ENCODE results near the gene SLC19A1.

Gene SLC19A1

DNA sequence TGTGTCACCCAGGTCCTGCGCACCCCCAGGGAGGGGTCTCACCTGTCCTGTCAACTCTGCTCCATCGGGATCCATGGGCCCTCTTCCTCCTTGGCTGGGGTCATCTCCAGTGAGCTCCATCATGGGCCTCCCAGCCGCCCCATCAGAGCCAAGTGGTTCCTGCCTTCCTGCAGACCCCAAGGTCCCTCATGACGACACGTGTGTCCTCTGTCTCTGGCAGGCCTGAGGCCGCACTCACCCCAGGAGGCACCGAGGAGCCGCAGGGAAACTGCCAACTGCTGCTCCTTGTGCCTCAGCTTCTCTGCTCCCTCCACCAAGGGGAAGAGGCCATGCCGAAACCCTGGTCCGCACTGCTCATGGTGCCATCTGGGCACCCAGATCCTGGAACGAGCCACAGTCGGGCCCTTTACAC lies 90.5 kb downstream of the SLC19A1 start:
- no peak for DNase-seq (ENCODE audit: extremely low spot score)
- TF ChIP-seq, protein P1, sequence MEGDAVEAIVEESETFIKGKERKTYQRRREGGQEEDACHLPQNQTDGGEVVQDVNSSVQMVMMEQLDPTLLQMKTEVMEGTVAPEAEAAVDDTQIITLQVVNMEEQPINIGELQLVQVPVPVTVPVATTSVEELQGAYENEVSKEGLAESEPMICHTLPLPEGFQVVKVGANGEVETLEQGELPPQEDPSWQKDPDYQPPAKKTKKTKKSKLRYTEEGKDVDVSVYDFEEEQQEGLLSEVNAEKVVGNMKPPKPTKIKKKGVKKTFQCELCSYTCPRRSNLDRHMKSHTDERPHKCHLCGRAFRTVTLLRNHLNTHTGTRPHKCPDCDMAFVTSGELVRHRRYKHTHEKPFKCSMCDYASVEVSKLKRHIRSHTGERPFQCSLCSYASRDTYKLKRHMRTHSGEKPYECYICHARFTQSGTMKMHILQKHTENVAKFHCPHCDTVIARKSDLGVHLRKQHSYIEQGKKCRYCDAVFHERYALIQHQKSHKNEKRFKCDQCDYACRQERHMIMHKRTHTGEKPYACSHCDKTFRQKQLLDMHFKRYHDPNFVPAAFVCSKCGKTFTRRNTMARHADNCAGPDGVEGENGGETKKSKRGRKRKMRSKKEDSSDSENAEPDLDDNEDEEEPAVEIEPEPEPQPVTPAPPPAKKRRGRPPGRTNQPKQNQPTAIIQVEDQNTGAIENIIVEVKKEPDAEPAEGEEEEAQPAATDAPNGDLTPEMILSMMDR (IDR thresholded peaks at IDR 0.05; ENCODE audit: control extremely low read depth, extremely low read depth, low read depth, missing control alignments): no peak
- CTCF ChIA-PET: interaction anchor here (0.8 kb wide), 1 partner anchor 314 kb away, joined by 3 read pairs; no protein-coding TSS in a partner anchor
- POLR2A ChIA-PET: no interaction called here

DNA sequence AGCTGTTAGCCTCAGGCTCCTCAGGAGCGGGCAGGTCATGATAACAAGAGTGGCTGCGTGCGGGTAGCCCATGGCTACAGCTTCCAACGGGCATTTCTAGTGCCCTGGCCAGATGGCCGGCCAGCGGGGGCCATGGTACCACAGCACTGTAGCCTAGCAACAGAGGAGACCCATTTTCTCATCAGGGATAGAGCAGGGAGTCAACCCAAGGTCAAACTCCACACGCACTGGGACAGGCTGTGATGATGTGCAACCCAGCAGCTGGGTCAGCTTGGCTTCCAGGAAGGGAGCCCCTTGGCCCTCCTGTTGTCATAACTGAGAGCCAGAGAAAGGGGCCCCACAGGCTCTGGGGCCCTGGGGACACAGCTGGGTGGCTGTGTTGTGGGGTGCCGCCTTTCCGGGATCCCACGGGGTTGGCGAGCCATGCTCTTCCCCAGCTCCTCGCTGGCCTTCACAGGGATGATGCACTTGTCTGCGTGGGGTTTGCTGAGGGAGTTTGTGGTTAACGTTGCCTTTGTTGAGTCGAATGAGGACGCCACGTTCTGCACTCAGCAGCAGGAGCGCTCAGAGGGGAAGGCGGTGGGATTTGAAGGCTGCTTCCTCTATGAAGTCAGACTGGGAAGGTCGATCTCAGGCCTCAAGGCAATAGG lies 91.0 kb downstream of the SLC19A1 start:
- ChIA-PET POLR2A (no interaction called here), CTCF (no interaction called here)
- no peak for DNase-seq (ENCODE audit: extremely low spot score)
- TF ChIP-seq, protein P1 (IDR thresholded peaks at IDR 0.05; ENCODE audit: control extremely low read depth, extremely low read depth, low read depth, missing control alignments): no peak

DNA sequence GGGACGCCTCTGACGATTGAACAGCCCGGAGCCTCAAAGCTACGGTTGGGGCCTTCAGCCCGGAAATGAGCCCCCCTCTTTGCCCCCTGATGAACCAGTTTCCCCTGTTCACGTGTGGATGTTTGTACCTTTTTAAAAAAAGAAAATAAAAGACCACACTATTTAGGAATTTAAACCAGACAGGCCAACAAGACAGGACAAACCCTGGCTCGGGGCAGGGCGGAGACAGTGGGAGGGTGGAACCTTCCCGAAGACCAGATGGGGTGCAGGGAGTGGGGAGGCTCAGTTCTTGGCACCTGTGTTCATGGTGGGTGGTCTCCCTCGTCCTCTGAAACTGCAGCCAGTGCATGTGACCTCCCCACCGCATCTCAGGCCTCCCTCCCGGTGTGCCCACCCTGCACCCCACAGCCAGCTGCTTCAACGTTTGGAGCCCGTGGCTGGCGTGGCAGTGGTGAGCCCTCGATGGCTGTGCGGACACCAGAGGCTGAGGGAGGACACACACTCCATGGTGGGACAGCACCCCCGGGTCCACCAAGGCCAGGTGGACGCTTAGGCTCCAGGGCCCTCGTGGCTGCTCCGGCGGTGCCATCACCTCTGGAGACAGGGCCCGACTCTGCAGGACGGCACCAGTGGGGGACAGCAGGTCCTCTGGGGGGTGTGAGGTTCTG lies 91.7 kb downstream of the SLC19A1 start:
- TF ChIP-seq, protein P1 (IDR thresholded peaks at IDR 0.05; ENCODE audit: control extremely low read depth, extremely low read depth, low read depth, missing control alignments): no peak
- no peak for DNase-seq (ENCODE audit: extremely low spot score)
- ChIA-PET POLR2A (no interaction called here), CTCF (interaction anchor here (1.3 kb wide), 1 partner anchor 310 kb away, joined by 4 read pairs; no protein-coding TSS in a partner anchor)

DNA sequence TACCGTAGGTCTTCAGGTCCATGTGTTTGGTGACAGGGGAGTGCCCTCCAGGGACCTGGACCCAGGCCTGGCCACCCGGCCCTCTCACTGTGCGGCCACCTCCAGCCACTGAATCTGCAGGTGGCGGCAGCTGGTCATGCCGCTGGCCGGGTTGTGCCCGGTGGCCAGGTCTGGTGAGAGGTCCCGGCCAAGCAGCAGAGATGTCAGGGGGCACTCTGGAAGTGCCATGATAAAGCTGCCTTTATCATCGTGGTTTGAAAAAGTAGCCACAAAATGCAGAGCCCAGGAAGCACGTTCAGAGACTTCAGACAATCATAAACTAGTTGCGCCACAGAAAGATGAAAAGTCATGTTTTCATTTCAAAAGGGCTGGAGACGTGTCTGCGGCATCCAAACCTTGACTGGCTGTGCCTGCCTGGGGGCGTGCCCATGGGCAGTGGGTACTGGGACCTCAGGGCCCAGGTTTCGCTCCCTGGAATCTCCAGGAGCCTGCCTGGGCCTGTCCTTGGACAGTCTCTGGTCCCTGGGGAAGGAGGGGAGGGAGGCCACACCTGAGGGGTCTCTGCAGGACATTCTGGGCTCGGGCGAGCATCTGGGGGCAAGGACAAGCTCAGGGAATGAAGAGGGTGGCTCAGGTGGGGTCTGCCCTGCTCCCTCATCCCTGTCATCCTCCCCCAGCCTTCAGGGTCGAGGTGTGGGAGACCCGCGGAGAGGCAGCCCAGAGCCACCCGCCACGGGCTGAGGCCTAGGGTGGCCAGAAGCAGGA lies 92.4 kb downstream of the SLC19A1 start:
- DNase-seq (ENCODE audit: extremely low spot score): no peak
- POLR2A ChIA-PET: no interaction called here
- TF ChIP-seq, protein P1 (IDR thresholded peaks at IDR 0.05; ENCODE audit: control extremely low read depth, extremely low read depth, low read depth, missing control alignments): no peak
- CTCF ChIA-PET: interaction anchor here (1.3 kb wide), 1 partner anchor 309 kb away, joined by 4 read pairs; no protein-coding TSS in a partner anchor

DNA sequence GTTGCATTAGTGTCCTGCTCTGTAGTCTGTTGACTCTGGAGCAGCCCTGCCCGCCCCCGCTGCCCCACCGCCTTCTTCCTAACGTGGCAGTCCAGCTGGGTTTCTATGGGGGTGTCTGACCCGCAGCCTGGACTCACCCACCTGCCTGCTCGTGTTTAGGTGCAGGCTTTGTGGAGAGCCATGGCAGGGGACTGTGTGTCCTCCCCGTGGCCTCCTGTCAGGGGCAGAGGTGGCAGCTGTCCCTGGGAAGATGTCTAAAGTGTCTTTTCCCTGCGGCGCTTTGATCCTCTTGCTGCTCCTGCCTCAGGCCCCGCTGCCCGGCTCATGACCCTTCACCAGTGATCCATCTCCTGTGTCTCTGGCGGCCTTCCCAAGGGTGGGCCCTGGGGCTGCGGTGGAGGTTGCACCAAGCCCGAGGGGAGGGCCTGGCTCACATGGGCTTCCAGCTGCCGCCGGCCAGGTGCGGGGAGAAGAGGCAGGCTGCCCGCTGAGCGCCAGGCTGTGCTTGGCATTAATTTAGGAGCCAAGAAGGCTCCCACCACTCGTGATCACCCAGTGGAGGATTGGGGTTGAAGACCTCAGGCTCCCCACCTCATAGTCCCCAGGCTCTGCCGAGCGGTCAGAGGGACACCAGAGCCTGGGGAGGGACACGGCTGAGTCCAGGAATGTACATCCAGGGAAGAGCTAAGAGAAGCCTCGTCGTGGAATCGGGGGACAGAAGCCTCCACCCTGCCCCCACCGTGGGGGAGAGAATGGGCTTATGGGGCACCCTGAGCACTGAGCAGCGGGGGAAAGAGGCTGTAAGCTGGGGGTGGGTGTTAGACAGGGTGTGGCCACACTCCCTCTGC lies 93.2 kb downstream of the SLC19A1 start:
- TF ChIP-seq, protein P1 (IDR thresholded peaks at IDR 0.05; ENCODE audit: control extremely low read depth, extremely low read depth, low read depth, missing control alignments): no peak
- DNase-seq (ENCODE audit: extremely low spot score): no peak
- ChIA-PET CTCF (interaction anchor here (1.3 kb wide), 1 partner anchor 308 kb away, joined by 4 read pairs; no protein-coding TSS in a partner anchor), POLR2A (no interaction called here)

All from GM10248 (cell line).